GM18907 (cell line): ENCODE measurements around the gene SGSM1.
"Not testable (repeated sequence)": the region's sequence is repeated elsewhere in the genome, so short reads cannot be mapped to it uniquely, and the experiment has no call there.

Experiments
- ATAC-seq: cut with Tn5 transposase; IDR thresholded peaks from one replicate; pipeline ENCODE4 v1.9.1; 2021; ENCODE audit warnings: mild to moderate bottlenecking, moderate library complexity; ENCODE audit not compliant: unreplicated experiment

Gene SGSM1

GRCh38 chr22:24836282-24836681, 30.3 kb downstream of the SGSM1 start:
- no peak for ATAC-seq

- not testable (repeated sequence) for ATAC-seq
Measured at GRCh38 chr22:24837517-24837916, 31.5 kb downstream of the SGSM1 start.

GRCh38 chr22:24841261-24841660, 35.2 kb downstream of the SGSM1 start:
- no peak for ATAC-seq

DNA sequence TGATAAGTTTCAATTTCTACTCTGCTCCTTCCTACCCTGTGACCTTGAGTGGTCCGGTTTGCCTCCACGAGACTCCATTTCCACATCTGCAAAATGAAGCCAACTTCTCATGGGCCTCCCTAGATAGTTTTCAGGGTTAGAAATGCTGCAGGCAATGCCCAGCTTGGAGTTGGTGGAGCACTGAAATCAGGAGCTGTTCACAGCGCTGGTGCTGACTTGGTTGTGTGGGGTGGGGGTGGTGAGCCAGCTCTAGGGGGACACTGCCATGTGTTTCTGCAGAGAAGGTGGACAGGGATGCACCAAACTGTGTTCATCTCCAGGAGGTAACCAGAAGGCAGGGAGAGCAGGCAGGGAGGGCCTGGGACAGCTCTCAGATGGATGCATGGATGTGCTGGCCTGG, 37.0 kb downstream of the SGSM1 start:
- no peak for ATAC-seq

DNA sequence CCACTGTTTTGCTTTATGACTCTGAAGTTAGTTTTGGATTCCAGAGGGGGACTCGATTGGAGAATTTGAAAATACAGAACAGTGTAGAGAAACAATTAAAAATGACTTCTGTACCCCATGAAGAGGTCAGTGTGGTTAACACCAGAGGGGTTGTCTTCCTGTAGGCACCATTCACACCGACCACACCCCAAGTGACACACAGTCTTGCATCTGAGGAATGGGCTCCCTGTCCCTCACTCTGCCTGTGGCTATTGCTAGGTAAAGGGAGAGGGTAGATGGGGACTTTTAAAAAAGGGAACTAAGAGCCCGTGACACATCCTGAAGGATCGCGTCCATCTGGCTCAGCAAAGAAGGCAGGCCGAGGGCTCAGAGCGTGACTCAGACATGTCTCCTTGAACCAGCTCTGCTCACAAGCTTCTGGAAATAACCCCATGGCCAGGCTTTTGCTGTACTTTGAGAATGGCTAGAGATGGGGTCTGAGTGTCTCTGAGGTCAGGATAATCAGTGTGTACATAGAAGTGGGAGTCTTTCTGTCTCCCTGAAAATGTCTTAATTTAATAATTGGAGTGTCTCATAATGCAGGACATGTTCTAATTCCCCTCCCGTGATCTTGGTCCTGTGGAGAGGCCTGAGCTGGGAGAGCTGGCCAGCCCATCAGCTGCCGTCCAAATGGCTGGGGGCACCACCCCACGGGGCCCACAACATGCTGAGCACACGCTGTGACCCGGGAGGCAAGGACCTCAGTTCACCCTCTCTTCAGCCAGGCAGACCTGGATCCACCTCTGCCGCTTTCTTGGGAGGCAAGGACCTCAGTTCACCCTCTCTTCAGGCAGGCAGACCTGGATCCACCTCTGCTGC, 39.3 kb downstream of the SGSM1 start:
- ATAC-seq: no peak

DNA sequence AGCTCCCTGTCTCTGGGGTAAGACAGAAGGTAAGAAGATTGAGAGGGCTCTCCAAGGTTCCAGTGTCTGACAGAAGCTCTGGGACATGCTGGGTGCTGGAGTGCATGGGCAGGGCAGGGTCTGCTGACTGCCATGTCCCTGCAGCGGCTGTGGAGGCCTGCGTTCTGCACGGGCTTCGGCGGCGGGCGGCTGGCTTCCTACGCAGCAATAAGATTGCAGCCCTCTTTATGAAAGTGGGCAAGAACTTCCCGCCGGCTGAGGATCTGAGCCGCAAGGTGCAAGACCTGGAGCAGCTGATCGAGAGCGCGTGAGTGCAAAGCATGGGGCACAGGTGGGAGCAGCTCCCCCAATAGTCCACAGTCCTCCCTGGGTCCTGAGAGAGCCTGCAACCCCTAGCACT, 41.5 kb downstream of the SGSM1 start:
- ATAC-seq: no peak

DNA sequence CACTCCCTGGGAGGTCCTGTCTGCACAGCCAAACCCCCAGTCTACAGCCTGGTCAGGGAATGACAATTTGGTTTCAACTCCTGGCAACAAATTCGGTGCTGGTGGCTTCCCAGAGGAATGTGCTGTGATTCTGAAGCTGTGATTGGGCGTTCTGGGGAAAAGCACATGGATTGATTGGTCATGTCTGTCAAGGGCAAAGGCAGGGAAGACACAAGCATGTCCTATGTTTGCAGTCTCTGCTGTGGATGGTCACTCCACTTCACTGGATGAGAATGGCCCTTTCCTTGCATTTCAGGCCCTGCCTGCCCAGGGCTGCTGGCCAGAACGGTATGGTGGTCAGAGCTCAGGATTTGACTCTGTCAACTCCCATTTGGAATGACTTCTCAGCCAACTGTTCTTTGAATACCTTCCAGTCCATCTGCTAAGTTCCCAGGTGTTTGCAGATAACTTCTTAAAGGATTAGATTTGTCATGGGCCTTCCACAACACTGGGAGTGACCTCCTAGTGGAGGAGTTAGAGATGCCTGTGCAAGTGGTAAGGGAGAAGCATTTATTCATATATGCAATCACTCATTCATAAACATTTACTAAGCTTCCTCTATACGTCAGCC, 42.7 kb downstream of the SGSM1 start:
- no peak for ATAC-seq

- no peak for ATAC-seq
Measured at GRCh38 chr22:24855794-24856193, 49.8 kb downstream of the SGSM1 start.

DNA sequence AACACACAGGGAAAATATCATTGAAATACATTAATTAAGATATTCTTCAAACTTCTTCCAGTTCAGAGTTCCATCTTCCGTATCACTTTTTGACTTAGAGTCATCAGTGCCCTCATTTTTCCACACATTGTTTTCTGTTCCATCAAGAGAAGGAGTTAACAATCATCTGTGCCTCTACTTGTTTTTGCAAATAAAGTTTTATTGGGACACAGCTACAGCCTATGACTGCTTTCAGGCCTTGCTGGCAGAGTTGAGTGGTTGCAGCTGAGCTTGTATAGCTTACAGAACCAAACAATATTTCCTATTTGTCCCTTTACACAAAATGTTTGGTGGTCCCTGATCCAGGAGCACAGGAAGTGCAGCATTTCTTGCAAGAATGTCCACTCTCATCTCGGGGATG, 51.6 kb downstream of the SGSM1 start:
- no peak for ATAC-seq

DNA sequence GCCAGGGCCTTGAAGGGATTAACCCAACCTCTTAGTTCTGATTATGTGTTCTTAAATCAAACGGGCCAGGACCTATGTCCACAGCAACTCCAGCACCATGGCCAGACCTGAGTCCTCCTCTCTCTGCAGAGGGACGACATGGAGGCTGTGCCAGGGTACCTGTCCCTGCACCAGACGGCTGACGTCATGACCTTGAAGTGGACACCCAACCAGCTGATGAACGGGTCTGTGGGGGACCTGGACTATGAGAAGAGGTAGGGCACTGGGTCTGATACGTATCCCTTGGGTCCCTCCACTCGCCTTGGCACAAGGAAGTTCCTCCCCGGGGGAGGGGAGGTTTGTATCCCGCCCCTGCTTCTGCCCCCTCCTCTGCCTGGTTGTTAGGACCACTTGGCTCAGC, 53.6 kb downstream of the SGSM1 start:
- no peak for ATAC-seq

DNA sequence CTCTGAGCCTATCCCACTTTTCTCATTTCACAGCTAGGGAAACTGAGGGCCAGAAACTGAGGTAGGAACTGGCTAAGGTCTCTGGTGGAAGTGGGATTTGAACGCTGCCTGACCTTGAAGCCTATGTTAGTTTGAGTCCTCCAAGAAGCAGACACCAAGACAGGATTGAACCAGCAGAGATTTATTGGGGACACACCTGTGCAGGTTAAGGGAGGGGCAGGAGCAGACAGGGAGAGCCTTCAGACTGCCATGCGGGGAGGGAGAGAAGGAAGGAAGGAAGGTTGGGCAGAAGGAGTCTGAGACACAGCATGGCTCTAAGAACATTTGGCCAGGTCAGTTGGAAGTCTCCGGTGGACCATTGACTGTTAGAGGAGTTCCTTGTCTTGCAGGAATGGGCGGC, 59.5 kb downstream of the SGSM1 start:
- ATAC-seq: no peak

DNA sequence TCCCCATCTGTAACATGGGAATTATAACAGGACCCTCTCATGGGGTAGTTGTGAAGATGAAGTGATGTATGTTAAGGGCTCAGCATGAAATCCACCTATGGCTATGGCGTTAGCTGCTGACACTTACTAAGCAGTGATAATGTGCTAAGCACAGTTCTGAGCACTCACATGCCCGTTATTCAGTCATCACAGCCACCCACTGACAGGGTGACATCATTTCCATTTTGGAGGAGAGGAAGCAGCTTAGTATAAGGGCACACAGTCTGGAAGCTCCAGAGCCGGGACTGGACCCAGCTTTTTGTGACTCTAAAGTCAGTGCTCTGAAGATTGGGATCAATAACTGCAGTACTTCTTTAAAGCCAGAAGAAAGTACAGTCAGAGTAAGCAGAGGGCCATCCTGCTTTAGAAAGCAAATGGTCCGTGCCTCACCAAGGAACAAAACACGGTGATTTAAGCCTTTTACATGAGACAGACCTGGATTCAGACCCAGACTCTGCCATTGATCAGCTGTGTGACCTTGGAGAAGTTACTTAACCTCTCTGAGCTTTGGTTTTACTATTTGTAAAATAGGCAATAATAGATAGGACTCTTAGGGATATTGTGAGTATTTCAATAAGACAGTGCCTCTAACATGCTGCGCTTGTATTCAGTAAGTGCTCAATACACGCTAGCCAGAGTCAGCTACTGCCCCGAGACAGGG, 61.5 kb downstream of the SGSM1 start:
- no peak for ATAC-seq

- ATAC-seq: no peak
Measured at GRCh38 chr22:24868979-24869378, 63.0 kb downstream of the SGSM1 start.

- no peak for ATAC-seq
Measured at GRCh38 chr22:24871611-24872205, 65.7 kb downstream of the SGSM1 start.

- no peak for ATAC-seq
Measured at GRCh38 chr22:24873226-24873625, 67.2 kb downstream of the SGSM1 start.

GRCh38 chr22:24875862-24876506, 70.0 kb downstream of the SGSM1 start:
- no peak for ATAC-seq

GRCh38 chr22:24876700-24877099, 70.7 kb downstream of the SGSM1 start:
- ATAC-seq: no peak

DNA sequence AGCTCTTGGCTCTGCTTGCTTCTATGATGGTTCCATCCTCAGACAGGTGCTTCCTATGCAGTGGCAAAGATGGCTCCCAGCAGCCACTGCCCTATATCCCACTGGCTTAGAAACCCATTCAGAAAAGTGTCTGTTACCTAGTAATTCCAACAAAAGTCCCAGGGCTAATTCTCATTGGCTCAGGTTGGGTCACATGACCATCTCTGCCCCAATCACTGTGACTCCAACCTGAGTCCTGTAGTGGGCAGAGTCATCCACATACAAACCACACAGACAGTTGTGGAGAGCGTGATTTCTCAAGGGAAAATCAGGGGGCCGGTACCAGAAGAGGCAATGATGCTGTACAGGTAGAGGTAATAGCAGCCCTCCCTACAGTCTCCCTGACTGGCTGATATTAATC, 73.0 kb downstream of the SGSM1 start:
- ATAC-seq: no peak

DNA sequence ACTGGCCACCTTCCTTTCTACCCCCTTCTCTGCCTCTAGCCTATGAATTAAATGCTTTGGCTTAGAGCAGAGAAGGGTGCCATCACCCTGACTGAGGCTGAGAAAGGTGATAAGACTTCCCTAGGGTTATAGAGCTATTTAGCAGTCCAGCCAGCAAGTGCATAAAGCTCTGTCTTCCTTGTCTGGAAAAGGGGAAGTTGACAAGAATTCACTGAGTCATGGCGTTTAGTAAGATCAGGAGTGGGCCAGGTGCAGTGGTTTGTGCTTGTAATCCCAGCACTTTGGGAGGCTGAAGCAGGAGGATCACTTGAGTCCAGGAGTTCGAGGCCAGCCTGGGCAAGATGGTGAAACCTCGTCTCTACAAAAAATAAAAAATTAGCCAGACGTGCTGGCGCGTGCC, 77.4 kb downstream of the SGSM1 start:
- ATAC-seq: no peak

GRCh38 chr22:24887260-24887659, 81.2 kb downstream of the SGSM1 start:
- ATAC-seq: no peak
